Glutamatergic neuron (in vitro differentiated cells): ENCODE measurements around the gene NR3C2. TPM values are rescaled to one million over a fixed set of nuclear protein-coding genes. Genes with fewer than 3 reads are reported as not detected.

Experiments
- DNase-seq: peaks from one replicate; pipeline ENCODE4 v3.0.0; 2022
- H3K27ac Mint-ChIP-seq: one replicate; pipeline ENCODE4 v1.8.0; 2020; ENCODE audit warnings: mild to moderate bottlenecking, mixed read lengths, inconsistent platforms; ENCODE audit not compliant: unreplicated experiment
- H3K27me3 Mint-ChIP-seq: one replicate; pipeline ENCODE4 v1.8.0; 2020; ENCODE audit warnings: mild to moderate bottlenecking, moderate library complexity, mixed read lengths, inconsistent platforms; ENCODE audit not compliant: unreplicated experiment
- H3K36me3 Mint-ChIP-seq: one replicate; pipeline ENCODE4 v1.8.0; 2020; ENCODE audit warnings: mild to moderate bottlenecking, mixed read lengths, inconsistent platforms; ENCODE audit not compliant: unreplicated experiment
- H3K4me1 Mint-ChIP-seq: one replicate; pipeline ENCODE4 v1.8.0; 2020; ENCODE audit warnings: mild to moderate bottlenecking, low read depth, mixed read lengths, inconsistent platforms; ENCODE audit not compliant: unreplicated experiment
- H3K4me3 Mint-ChIP-seq: one replicate; pipeline ENCODE4 v1.8.0; 2020; ENCODE audit warnings: mild to moderate bottlenecking, mixed read lengths, inconsistent platforms; ENCODE audit not compliant: unreplicated experiment
- H3K9me3 Mint-ChIP-seq: one replicate; pipeline ENCODE4 v1.8.0; 2020; ENCODE audit warnings: mild to moderate bottlenecking, moderate library complexity, mixed read lengths, inconsistent platforms; ENCODE audit not compliant: unreplicated experiment
- CTCF ChIP-seq: fragments of 200-600 bp; sonication (generic); IDR thresholded peaks from one replicate; pipeline ENCODE4 v1.5.0; 2021; ENCODE audit not compliant: partially characterized antibody, unreplicated experiment
- total RNA-seq: library from RNA; stranded (reverse); fragmentation: NEBNext Ultra II Directional; extraction: Animal tissue kit (Norgen Biotek cat#: 25700); gene quantifications from one replicate; pipeline ENCODE4 v1.2.1, GENCODE V29; 2021; ENCODE audit not compliant: unreplicated experiment

NR3C2 gene
- total RNA-seq, 1 donor from 2014 or later: 0.29 TPM

GRCh38 chr4:148395771-148396170 lies 46.4 kb downstream of the NR3C2 start:
- Mint-ChIP-seq H3K9me3 (no peaks in the 10 kb centered on the region), H3K36me3 (no peaks in the 10 kb centered on the region), H3K4me3 (no peak overlapping the region), H3K4me1 (no peaks in the 10 kb centered on the region), H3K27me3 (peaks cover 2% of the 10 kb centered on the region), H3K27ac (no peak overlapping the region)
- no peak for TF ChIP-seq CTCF
- no peak for DNase-seq

- Mint-ChIP-seq H3K9me3 (no peaks in the 10 kb centered on the region), H3K36me3 (no peaks in the 10 kb centered on the region), H3K27ac (no peak overlapping the region), H3K4me3 (no peak overlapping the region), H3K4me1 (no peaks in the 10 kb centered on the region), H3K27me3 (no peaks in the 10 kb centered on the region)
- no peak for TF ChIP-seq CTCF
- no peak for DNase-seq
Observed at GRCh38 chr4:148391056-148391455, 51.2 kb downstream of the NR3C2 start.

GRCh38 chr4:148390311-148390710 lies 51.9 kb downstream of the NR3C2 start:
- Mint-ChIP-seq H3K27ac (no peak overlapping the region), H3K27me3 (no peaks in the 10 kb centered on the region), H3K36me3 (no peaks in the 10 kb centered on the region), H3K9me3 (peaks cover 2% of the 10 kb centered on the region), H3K4me3 (no peak overlapping the region), H3K4me1 (no peaks in the 10 kb centered on the region)
- no peak for DNase-seq
- TF ChIP-seq CTCF: no peak

GRCh38 chr4:148380291-148380690 lies 61.9 kb downstream of the NR3C2 start:
- Mint-ChIP-seq H3K36me3 (no peaks in the 10 kb centered on the region), H3K27ac (no peak overlapping the region), H3K4me1 (no peaks in the 10 kb centered on the region), H3K4me3 (no peak overlapping the region), H3K9me3 (peaks cover 5% of the 10 kb centered on the region), H3K27me3 (peaks cover 2% of the 10 kb centered on the region)
- DNase-seq: no peak
- TF ChIP-seq CTCF: no peak

- no peak overlapping the region for H3K4me3 Mint-ChIP-seq
- H3K27ac Mint-ChIP-seq: no peak overlapping the region
- TF ChIP-seq CTCF: no peak
- H3K9me3 Mint-ChIP-seq: peaks cover 5% of the 10 kb centered on the region
- H3K4me1 Mint-ChIP-seq: no peaks in the 10 kb centered on the region
- peaks cover 2% of the 10 kb centered on the region for H3K27me3 Mint-ChIP-seq
- no peaks in the 10 kb centered on the region for H3K36me3 Mint-ChIP-seq
- DNase-seq: no peak
Observed at GRCh38 chr4:148376151-148376550, 66.1 kb downstream of the NR3C2 start.
